ENCODE data around the gene VANGL2.
A peak's percentile ranks its signal among the peaks of the same experiment; 100 is the strongest.

The VANGL2 gene

DNA sequence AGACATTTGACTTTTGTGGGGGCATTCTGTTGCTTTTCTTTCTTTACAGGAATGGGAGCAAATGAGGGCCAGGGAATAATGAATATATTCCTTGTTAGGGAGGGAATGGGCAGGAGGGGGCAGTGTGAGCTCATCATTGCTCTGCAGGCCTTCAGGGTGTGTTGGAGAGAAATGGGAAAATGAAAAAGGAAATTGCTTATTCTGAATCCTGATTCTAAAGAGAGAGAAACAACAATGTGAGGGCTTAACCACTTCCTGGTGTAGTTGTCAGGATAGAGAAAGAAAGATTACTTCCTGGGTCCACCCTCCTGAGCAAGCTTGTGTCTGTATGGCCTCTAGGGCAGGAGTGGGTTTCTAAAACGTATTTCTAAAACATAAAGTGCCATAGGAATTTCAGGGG is 28.3 kb downstream of the VANGL2 start:
- DNase-seq (ENCODE audit: low spot score) = peak; percentile 44

- no peak for DNase-seq (ENCODE audit: low spot score)
These were observed 28.8 kb downstream of the VANGL2 start for GRCh38 chr1:160429125-160429561.

- peak; percentile 31 for DNase-seq (ENCODE audit: low spot score)
These were observed 29.6 kb downstream of the VANGL2 start for GRCh38 chr1:160429702-160430535.

DNA sequence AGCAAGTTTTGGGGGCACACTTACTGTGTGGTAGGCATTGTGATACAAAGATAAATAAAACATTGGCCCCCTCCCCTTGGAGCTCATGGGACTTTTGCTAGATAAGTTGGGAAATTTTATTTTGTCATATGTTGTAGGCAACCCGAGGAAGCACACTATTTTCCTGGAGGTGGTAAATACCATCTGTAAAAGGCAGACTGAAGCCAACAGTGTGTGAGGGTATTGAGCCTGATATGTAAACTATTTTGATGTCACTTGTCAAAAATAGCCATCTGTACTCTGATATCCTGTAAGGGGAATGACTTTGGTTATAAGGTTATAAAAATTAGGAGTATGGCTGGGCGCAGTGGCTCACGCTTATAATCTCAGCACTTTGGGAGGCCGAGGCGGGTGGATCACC is 30.6 kb downstream of the VANGL2 start:
- no peak for DNase-seq (ENCODE audit: low spot score)

DNA sequence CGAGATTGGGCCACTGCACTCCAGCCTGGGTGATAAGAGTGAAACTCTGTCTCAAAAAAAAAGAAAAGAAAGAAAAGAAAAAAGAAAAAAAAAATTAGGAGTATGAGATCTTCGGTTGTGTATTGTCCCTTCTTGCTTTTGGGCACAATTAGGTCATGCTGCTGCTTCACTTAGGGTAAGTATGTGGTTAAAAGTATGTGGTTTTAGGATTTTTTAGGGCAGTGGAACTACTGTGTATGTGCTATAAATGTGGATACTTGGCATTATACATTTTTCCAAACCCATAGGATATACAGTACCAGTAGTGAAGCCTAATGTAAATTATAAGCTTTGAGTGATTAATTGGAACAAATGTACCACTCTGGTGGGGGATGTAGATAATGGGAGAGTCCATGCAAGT is 31.2 kb downstream of the VANGL2 start:
- no peak for DNase-seq (ENCODE audit: low spot score)

DNA sequence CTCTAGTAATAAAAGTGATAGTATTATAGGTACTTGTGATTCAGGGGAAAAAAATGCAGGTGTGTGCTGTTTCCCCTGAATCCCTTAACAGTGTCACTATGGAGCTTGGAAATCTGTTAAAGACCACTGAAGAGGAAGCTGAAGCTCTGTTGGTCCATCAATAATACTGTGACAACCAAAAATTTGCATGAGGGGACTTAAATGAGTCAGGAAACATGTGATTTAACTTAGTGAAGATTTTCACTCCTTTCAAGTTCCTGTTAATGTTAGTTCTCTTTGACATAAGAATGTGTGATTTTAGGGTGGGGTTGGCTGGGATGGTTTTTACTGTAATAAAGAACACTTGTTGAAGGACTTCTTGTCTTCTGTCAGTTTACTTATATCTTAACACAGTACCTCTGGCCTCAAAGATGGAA is 32.0 kb downstream of the VANGL2 start:
- peak; percentile 61 for DNase-seq (ENCODE audit: low spot score)

- no peak for DNase-seq (ENCODE audit: low spot score)
These were observed 36.6 kb downstream of the VANGL2 start for GRCh38 chr1:160436966-160437365.

DNA sequence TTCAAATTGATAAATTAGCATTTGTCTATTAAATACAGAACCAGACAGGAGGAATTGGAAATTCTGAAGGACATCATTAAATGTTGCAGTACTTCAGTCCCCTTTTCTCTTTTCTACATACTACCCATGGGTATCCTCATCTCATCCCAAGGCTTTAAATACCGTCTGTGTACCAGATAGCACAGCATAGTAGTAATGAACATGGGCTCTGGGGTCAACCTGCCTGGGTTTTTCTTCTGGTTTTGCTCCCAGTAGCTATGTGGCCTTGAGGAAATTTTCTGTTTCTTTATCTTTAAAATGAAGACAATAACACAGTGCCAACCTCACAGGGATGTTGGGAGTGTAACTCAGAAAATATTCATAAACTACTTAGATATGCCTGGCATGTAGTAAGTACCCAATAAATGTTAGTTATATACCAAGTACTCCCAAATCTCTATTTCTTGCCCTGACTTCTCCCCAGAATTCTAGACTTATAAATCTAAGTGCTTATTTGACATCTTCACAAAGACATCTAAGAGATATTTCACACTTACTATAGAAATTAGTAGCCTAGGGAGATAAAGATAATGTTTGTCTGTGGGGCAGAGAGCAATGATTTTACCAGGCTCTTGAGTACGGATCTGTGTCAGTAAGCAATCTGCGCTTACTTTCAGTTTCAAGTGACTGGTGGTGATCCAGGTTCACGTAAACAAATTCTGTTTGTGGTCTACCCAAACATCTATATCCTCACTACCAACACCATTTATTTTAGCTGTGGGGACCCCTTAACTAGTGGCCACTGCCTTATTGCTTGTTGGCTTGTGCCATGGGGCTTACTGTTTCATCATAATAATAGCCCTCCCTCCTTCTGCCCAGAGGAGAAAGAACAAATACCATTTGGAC is 37.3 kb downstream of the VANGL2 start:
- DNase-seq (ENCODE audit: low spot score) = peak; percentile 60

GRCh38 chr1:160438317-160438918 is 38.1 kb downstream of the VANGL2 start:
- no peak for DNase-seq (ENCODE audit: low spot score)

DNA sequence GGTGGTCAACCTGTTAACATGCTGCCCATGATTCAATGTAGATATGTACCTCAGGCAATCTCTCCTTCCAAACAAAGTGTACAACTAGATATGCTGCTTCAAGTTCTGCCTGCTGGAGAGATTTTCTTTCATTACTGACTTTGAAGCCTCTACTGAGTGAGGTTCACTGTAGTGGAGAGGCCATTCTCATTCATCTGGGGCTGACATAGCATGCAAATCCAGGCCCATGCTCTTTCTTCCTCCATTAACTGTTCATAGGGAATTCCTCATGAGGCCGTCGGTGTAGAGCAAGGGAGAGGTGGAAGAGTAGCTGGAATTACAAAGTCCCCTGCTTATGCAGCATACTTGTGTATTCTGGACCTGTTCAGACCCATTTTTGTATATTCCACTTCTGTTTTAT is 38.6 kb downstream of the VANGL2 start:
- no peak for DNase-seq (ENCODE audit: low spot score)

- DNase-seq (ENCODE audit: low spot score) = no peak
These were observed 39.4 kb downstream of the VANGL2 start for GRCh38 chr1:160439718-160440117.

DNA sequence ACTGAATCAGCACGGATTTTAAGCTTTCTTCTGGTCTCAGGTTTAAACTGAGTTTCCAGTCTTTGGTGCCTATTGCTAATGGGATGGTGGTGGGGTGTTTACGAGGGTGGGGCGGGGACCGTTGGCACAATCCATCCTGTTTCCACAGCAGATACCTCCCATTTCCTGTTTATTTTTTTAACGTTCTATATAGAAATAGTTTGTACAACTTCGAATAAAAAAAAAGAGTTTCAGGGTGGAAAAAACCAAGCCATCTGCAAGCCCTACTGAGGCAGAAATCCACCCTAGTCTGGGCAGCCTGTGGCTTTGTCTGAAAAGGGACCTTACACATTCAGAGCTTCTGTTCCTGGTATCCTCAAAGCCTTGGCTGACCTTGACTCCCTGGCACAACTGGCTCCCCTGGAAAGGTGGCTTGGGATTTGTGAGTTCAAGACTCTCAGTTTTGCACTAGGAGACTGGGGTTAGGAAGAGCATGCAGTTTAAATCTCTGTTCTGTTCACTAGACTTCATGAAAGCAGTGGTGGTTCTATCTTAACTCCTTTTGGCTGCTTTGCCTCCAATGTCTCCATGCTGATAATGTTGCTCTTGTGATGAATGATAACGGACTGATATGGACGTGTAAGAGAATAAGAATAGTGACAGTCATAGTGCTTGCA is 46.7 kb downstream of the VANGL2 start:
- DNase-seq (ENCODE audit: low spot score) = no peak

DNA sequence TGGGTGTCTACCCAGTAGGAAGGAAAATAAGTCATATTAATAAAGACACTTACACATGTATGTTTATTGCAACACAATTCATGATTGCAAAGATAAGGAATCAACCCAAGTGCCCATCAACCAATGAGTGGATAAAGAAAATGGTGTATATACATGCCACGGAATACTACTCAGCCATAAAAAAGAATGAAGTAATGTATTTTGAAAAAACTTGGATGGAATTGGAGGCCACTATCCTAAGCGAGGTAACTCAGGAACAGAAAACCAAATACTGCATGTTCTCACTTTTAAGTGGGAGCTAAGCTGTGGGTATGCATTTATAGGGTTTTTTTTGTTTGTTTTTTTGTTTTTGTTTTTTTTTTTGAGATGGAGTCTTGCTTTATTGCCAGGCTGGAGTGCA is 49.1 kb downstream of the VANGL2 start:
- DNase-seq (ENCODE audit: low spot score) = no peak

DNA sequence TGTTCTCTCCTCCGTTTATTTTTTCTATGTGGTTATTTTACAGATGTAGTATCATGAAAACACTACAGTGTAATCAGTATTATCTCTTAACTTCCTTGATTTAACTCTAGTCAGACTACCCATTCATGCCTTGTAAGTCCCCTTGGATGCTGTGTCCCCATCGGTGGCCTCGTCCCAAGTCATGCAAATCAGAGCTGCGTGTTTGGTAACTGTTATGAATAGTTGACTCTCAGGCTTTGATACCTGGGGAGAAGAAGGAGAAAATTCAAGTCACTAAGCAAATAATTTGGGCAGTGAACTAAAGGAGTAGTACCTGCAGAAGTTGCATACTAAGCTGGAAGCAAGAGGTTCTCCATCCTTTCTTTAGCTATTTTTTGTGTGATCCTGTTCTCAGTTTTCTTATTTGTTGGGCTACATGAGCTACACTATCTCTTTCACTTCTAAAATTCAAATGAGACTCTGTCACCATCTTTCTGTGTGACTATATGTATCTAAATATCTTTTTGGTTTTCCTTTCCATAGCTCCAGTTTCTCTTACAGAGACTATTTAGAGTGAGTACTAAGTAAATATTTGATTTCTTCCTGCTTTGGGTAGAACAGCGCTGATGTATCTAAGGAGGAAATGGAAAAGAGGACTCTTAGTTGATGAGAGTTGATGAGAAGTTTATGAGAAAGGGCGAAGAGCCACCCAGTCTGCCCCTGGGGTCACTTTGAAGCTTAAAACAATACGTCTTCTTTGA is 50.9 kb downstream of the VANGL2 start:
- no peak for DNase-seq (ENCODE audit: low spot score)

DNA sequence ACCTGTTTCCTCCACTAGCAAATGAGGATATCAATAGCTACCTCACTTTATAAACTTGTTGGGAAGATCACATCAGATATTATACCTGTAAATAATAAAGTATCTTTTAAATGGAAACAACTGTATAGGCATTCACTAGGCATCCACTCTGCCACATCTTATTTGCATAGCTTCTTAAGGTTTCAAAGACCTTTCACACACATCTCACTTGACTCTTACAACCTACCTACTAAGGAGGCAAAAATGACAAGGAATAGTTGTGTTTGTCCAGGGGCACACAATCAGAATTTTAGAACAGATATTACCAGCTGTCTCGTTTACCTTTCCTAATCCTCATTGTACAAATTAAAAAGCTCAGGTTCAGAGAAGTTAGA is 51.5 kb downstream of the VANGL2 start:
- DNase-seq (ENCODE audit: low spot score) = no peak

DNA sequence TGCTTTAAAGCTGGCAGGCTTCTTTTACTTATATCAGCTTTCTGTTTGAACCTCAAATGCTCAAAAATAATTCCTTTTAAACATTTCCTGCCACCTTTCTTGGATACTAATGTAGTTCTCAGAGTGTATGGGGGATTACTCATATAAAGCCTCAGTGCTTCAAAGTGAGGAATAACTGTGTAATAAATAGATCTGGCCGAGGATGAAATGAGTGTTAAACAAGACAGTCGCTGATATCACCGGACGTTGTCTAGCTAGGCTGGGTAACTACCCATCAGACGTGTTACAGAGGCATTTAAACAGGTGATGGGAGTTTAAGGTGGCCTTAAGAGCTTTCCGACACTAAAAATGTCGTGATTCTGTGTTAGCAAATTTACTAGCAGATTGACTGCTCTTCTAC is 53.1 kb downstream of the VANGL2 start:
- DNase-seq (ENCODE audit: low spot score) = no peak

GRCh38 chr1:160454371-160455152 is 54.2 kb downstream of the VANGL2 start:
- no peak for DNase-seq (ENCODE audit: low spot score)

DNA sequence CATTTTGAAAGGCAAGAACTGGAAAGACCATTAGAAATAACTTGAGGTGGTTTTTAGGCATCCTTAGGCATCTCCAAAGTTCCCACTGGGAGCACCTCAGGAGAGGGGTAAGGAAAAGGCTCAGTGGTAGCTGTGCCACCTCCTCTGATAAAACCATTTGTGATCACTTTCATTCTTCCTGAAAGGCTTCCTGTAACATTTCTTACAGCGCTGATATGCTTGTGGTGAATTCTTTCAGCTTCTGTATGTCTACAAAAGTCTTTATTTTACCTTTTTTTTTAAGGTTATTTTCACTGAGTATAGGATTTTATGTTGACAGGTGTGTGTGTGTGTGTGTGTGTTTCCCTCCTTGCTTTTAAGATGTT is 54.8 kb downstream of the VANGL2 start:
- DNase-seq (ENCODE audit: low spot score) = no peak

GRCh38 chr1:160459056-160459455 is 58.7 kb downstream of the VANGL2 start:
- no peak for DNase-seq (ENCODE audit: low spot score)

DNA sequence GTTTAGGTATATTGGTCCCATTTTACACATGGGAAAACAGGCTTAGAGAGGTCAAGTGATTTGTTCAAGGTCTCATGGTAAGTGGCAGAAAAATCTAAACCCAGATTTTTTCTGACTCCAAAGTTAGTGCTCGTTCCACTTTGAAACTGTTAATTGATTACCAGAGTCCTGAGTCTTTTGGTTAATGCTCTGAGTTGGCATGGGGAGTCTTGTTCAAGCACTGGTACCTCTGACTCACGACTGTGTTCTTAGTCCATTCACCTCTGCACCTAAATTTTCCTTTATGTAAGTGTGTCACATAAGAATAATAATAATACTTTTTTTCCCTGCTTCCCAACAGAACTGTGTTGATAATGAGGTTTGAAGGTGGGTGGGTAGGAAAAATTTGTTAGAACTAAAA is 59.3 kb downstream of the VANGL2 start:
- DNase-seq (ENCODE audit: low spot score) = no peak

DNA sequence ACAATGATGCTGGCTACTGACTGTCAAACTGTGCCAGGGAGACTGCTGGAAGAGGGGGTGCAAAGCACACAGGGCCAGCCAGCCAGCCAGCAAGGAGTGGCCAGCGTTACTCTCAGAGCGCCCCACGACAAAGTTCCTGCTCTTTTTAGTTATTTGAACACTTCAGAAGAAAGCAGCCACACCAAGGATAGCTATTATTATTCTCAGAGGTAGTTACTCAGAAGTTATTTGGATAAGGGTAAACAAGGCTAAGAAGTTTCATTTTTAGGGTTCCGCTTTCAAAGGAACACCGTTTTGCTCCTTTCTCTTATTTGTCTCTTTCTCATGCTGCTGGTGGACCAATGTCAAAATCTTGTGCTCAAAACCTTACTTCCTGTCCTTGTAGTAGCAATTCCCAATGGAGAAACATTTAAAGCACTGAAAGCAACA is 59.9 kb downstream of the VANGL2 start:
- no peak for DNase-seq (ENCODE audit: low spot score)

All from CD4-positive, alpha-beta T cell treated with Interleukin-15 for 4 hours (primary cell).